Limb (tissue), 2 donors: ENCODE results near the gene C1QC.

Experiments
- DNase-seq, 2 donors: peaks; one replicate each; pipeline ENCODE4 v3.0.0-alpha.2; 2016; ENCODE audit errors: extremely low spot score in 2 of 2

Gene C1QC

GRCh38 chr1:22677931-22678896, 34.8 kb downstream of the C1QC start:
- peak in 1 of 2 donors; percentile 42 for DNase-seq

DNA sequence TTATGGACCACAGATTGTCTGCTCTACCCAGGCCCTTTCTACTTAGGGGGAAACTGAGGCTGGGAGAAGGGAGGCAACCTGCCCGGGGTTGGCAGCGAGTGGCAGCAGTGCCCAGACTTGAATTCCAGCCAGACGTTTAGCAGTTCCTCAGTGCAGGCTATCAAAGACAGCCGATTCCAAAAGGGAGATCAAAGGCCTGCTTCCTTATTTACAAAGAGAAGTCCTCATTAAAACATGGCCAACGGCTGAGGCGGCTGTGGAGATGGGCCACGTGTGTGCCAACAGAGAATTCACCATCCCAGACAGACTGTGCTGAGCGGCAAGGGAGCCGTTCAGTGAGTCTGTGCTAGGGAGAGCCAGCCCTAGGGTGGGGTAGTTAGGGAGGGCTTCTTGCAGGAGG, 37.3 kb downstream of the C1QC start:
- DNase-seq, result no peak

- DNase-seq, result no peak
Measured at GRCh38 chr1:22681556-22682276, 38.3 kb downstream of the C1QC start.

GRCh38 chr1:22683547-22683946, 40.1 kb downstream of the C1QC start:
- no peak for DNase-seq

- peak; percentile 59 to 78 for DNase-seq
Measured at GRCh38 chr1:22685591-22686059, 42.2 kb downstream of the C1QC start.

GRCh38 chr1:22687191-22687590, 43.8 kb downstream of the C1QC start:
- DNase-seq, result no peak

DNA sequence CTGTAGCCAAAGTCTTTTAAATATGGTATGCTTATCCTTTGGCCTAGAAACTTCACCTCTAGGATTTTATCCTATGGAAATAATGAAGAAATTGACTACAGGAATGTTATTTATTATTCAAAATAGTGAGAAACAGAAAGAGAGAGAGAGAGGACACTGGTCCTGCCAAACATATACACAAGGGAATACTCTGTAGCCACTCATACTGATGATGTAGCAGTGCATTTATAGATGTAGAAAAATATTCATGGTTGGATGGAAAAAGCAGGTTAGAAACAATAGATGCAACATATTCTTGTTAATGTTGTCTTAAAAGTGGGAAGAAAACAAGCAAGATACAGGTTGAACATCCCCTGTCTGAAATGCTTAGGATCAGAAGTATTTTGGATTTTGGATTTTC, 45.0 kb downstream of the C1QC start:
- no peak for DNase-seq

DNA sequence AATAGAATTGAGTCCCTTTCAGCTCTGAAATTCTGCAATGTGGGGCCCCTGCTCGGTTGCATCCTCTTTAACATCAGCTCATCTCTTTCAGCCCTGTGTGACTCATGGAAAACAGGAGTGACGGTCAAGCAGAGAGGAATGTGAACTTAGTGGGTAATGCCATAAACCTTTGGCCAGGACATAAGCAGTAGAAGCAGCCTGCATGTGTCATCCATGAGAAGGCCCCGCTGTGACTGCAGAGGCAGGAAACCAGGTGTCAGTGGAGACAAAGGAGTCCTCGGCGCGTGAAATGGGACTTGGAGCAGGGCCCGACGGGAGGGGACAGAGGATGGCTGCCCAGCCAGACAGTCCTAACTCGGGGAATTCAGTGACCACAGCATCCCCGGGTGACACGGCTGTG, 46.1 kb downstream of the C1QC start:
- no peak for DNase-seq

GRCh38 chr1:22691031-22691753, 47.8 kb downstream of the C1QC start:
- no peak for DNase-seq

GRCh38 chr1:22694172-22694571, 50.7 kb downstream of the C1QC start:
- DNase-seq, result no peak

GRCh38 chr1:22696610-22697009, 53.2 kb downstream of the C1QC start:
- no peak for DNase-seq
